ENCODE data around the gene CLTA.
"Not testable (repeated sequence)": the region's sequence is repeated elsewhere in the genome, so short reads cannot be mapped to it uniquely, and the experiment has no call there.

Gene CLTA

DNA sequence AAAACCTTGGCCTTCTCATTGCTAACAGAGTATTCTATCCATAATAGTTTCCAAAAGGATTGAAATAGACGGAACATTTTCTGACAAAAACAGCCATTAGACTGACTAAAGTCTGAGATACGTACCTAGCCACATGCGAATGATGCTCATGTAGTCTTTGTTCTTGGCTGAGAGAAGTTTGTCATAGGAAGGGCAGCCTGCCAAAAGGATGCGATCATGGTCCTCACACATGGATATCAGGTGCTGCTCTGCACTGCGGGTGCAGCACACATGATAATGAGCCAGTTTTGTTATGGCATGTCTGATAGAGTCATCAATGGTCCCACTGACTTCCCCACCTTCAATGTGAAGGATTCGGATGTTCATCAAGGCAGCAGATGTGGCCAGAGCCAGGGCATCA is 55.2 kb downstream of the CLTA start:
- no peak for DNase-seq (ENCODE audit: low read depth)
- TF ChIP-seq, protein P1, sequence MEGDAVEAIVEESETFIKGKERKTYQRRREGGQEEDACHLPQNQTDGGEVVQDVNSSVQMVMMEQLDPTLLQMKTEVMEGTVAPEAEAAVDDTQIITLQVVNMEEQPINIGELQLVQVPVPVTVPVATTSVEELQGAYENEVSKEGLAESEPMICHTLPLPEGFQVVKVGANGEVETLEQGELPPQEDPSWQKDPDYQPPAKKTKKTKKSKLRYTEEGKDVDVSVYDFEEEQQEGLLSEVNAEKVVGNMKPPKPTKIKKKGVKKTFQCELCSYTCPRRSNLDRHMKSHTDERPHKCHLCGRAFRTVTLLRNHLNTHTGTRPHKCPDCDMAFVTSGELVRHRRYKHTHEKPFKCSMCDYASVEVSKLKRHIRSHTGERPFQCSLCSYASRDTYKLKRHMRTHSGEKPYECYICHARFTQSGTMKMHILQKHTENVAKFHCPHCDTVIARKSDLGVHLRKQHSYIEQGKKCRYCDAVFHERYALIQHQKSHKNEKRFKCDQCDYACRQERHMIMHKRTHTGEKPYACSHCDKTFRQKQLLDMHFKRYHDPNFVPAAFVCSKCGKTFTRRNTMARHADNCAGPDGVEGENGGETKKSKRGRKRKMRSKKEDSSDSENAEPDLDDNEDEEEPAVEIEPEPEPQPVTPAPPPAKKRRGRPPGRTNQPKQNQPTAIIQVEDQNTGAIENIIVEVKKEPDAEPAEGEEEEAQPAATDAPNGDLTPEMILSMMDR (conservative IDR thresholded peaks at IDR 0.05; ENCODE audit: low read depth, low read length), result no peak
- no peak overlapping the region for H3K4me3 ChIP-seq (ENCODE audit: low read length)

DNA sequence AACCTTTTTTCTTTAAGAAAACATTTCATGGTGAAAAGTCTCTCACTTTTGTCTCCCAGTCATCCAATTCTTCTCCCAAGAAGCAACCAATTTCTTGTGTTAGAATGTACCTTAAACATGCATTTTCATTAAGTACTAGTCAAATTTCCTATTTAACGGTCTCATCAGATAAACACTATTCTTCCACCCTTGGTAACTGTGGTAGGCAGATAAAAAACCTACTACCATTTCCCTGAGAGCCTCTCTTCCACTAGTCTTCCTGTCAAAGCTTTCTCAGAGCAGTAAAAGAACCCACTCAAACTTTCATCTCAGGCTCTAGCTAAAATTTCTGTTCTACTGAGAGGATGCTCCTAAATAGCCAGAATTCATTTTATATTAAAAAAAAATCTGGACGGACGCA is 56.6 kb downstream of the CLTA start:
- no peak for DNase-seq (ENCODE audit: low read depth)
- TF ChIP-seq, protein P1 (conservative IDR thresholded peaks at IDR 0.05; ENCODE audit: low read depth, low read length), result no peak
- no peak overlapping the region for H3K4me3 ChIP-seq (ENCODE audit: low read length)

DNA sequence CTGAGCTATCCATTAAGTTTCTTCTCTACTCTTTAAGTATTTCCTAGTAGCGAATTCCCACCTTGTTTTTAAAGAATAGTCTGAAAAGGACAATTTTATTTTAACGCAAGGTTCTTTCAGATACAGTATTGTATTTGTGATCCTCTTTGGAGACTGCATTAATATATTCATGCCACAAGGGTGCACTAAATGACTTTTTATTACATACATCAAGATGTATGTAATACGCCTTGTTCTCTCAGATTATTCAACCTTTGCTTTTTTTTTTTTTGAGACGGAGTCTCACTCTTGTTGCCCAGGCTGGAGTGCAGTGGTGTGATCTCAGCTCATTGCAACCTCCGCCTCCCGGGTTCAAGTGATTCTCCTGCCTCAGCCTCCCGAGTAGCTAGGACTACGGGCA is 57.3 kb downstream of the CLTA start:
- not testable (repeated sequence) for DNase-seq (ENCODE audit: low read depth); H3K4me3 ChIP-seq (ENCODE audit: low read length)
- TF ChIP-seq, protein P1 (conservative IDR thresholded peaks at IDR 0.05; ENCODE audit: low read depth, low read length), result peak; percentile 28

DNA sequence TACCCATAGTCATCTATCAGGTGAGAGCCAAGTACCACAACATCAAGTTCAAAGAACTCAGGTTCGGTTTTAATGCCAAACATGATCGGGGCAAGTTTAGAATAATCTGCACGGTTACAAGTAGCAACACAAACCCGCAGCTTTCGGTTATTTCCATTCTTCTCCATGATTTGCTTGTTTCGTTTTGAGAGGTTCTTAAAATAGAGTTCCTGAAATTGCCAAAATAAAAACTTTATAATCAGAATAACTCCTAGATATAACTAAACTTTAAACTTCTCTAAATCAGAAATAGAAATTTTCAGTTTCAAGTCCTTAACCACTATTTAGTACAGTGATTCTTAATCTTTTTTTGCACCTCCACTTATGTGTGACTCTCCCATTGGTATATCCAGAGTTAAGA is 58.5 kb downstream of the CLTA start:
- no peak for DNase-seq (ENCODE audit: low read depth)
- H3K4me3 ChIP-seq (ENCODE audit: low read length), result no peak overlapping the region
- TF ChIP-seq, protein P1 (conservative IDR thresholded peaks at IDR 0.05; ENCODE audit: low read depth, low read length), result no peak

DNA sequence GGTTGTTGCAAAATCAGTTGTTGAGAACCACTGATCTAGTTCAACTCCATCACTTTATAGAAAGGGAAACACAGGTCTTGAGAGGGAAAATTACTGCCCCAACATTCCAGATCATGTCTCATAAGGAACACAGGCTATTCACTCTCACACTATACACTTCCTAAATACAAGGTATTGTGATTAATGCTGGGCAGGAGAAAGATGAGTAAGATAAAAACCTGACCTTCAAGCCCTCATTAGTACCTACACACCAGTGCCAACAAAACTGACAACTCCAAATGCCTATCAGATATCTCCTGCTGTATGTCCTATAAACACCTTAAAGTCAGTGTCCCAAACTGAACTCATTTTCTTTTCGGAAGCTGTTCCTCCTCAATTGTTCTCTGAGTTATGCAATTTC is 59.4 kb downstream of the CLTA start:
- TF ChIP-seq, protein P1 (conservative IDR thresholded peaks at IDR 0.05; ENCODE audit: low read depth, low read length), result no peak
- no peak overlapping the region for H3K4me3 ChIP-seq (ENCODE audit: low read length)
- no peak for DNase-seq (ENCODE audit: low read depth)

DNA sequence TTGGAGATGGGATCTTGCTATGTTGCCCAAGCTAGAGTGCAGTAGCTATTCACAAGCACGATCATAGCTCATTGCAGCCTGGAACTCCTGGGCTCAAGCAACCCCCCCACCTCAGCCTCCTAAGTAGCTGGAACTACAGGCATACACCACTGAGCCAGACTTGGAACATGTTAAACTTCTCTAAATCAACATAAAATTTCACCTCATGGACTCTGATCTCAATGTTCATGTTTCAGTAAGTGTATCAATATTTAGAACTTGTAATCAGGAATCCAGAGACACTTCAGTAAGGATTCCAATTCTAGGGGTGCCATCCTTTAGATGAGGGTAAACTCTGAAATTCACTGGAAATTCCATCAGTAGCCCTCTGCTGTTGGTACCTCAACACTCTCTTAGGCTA is 60.7 kb downstream of the CLTA start:
- DNase-seq (ENCODE audit: low read depth), result no peak
- TF ChIP-seq, protein P1 (conservative IDR thresholded peaks at IDR 0.05; ENCODE audit: low read depth, low read length), result no peak
- no peak overlapping the region for H3K4me3 ChIP-seq (ENCODE audit: low read length)

DNA sequence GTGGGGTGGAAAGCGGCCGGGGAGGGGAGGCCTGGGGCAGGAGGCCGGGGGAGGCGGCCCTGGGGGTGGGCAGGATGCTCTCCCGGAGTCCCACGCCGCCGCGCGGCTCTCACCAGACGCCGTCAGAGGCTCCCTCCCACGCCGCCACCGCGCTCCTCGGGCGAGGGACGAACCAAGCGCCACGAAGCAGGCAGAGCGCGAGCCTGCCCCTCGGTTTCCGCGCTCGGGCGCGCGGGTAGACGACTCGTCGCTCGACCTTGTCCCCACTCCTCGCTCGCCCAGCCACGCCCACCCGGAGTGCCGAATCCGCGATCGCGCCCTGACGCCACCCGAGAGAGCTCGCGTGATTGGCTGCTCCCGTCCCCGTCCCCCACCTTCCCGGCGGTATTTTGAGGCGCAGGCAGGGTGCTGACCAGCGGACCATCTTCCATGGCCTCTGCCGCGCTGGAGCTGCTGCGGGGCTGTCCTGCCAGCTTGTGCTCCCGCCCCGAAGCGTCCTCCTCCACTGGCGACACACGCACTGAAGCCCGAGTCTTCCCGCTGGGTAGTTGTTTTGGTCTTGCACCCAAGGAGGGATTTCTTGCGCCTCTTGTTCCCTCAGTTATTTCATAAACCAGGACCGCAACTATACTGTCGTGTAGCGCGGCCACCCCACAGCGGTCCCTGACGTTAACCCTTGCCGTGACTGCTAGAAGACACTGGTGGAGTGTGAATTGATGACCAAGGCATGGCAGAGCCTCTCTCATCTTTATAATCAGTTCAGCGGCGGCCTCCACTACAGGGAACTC is 67.7 kb downstream of the CLTA start, which contains the start of gene GNE:
TSS of gene GNE (minus strand) at position 241 of the 788 bp plus-strand sequence. CDS start 9,093 bp downstream, outside the sequence.
- TF ChIP-seq, protein P1 (conservative IDR thresholded peaks at IDR 0.05; ENCODE audit: low read depth, low read length), result no peak
- peak within 1 kb of the TSS; percentile 68 for H3K4me3 ChIP-seq (ENCODE audit: low read length)
- DNase-seq (ENCODE audit: low read depth), result peak; percentile 82
